ENCODE results near the gene PTRH1. TPM values are rescaled to one million over a fixed set of nuclear protein-coding genes. Genes with fewer than 3 reads are reported as not detected.

Gene PTRH1
- total RNA-seq, 1 experiment from 2014 or later = 21.8 TPM

- Histone ChIP-seq H3K36me3 (ENCODE audit: control insufficient read depth in 1 of 2, insufficient read depth in 2 of 2, low read length in 2 of 2) (no peaks in the 10 kb centered on the region), H3K4me2 (ENCODE audit: low read length) (no peak overlapping the region), H2AFZ (ENCODE audit: low read depth, low read length, poor library complexity, severe bottlenecking) (no peak overlapping the region), H3K9me3 (ENCODE audit: control insufficient read depth in 1 of 2, insufficient read depth in 1 of 2, low read depth in 1 of 2, low read length in 2 of 2) (no peaks in the 10 kb centered on the region), H3K79me2 (ENCODE audit: insufficient read depth, low read length) (no peaks in the 10 kb centered on the region), H3K27me3 (ENCODE audit: insufficient read depth, low read length) (no peaks in the 10 kb centered on the region; the same call in 1 of the 2 replicates), H3K27ac (ENCODE audit: low read depth, low read length) (no peak overlapping the region), H4K20me1 (ENCODE audit: insufficient read depth) (no peaks in the 10 kb centered on the region), H3K9me2 (ENCODE audit: insufficient read depth) (no peaks in the 10 kb centered on the region), H3K4me3 (replicated peaks in 1 of 2; ENCODE audit: low read depth in 1 of 2, low read length in 2 of 2) (no peak overlapping the region), H3K4me1 (ENCODE audit: control insufficient read depth in 1 of 2, insufficient read depth in 2 of 2, low read length in 2 of 2) (no peaks in the 10 kb centered on the region), H3K9ac (ENCODE audit: low read length) (no peak overlapping the region)
- ChIA-PET RAD21 (ENCODE audit: low non-redundant PET in 1 of 2, low total read pairs in 2 of 2, uncharacterized antibody in 2 of 2, unreplicated experiment in 2 of 2) (no interaction called here), CTCF (no interaction called here), POLR2A (no interaction called here)
- BruUV-seq (replicated peaks) = no TSS peak
- TF ChIP-seq CTCF (IDR thresholded peaks at IDR 0.05 in 2 of 3, conservative IDR thresholded peaks at IDR 0.05 in 1 of 3; ENCODE audit: borderline replicate concordance in 1 of 3, insufficient read depth in 1 of 3, low read depth in 2 of 3, low read length in 2 of 3) = no peak
- no peak for TF ChIP-seq CEBPB (IDR thresholded peaks at IDR 0.05; ENCODE audit: low read depth)
- TF ChIP-seq REST (IDR thresholded peaks at IDR 0.05; ENCODE audit: low read depth) = no peak
- no peak for TF ChIP-seq EZH2phosphoT487 (IDR thresholded peaks at IDR 0.05; ENCODE audit: borderline replicate concordance)
- TF ChIP-seq ZBTB33 (IDR thresholded peaks at IDR 0.05; ENCODE audit: extremely low read depth, insufficient replicate concordance, low read length) = no peak
- no peak for TF ChIP-seq FOSL1 (IDR thresholded peaks at IDR 0.05; ENCODE audit: low read depth)
- TF ChIP-seq ATF3 (IDR thresholded peaks at IDR 0.05) = no peak
- TF ChIP-seq CBX3 (IDR thresholded peaks at IDR 0.05; ENCODE audit: low read depth) = no peak
- TF ChIP-seq POLR2A (IDR thresholded peaks at IDR 0.05; ENCODE audit: borderline replicate concordance, extremely low read depth, insufficient read depth, insufficient read length) = no peak
- no peak for TF ChIP-seq ZFX (IDR thresholded peaks at IDR 0.05)
- no peak for TF ChIP-seq YY1 (IDR thresholded peaks at IDR 0.05; ENCODE audit: extremely low read depth, insufficient replicate concordance, low read depth, low read length)
- TF ChIP-seq TCF7L2 (IDR thresholded peaks at IDR 0.05; ENCODE audit: borderline replicate concordance, extremely low read depth, insufficient read depth, insufficient read length) = no peak
- TF ChIP-seq EGR1 (IDR thresholded peaks at IDR 0.05; ENCODE audit: low read depth) = no peak
- TF ChIP-seq POLR2AphosphoS5 (IDR thresholded peaks at IDR 0.05; ENCODE audit: low read depth, low read length) = no peak
- TF ChIP-seq SP1 (IDR thresholded peaks at IDR 0.05; ENCODE audit: low read depth) = no peak
- no peak for DNase-seq (ENCODE audit: low read depth, low spot score)
- intact Hi-C loops (cut with micrococcal nuclease) = no loop called here
- ATAC-seq = no peak
These were observed 46.1 kb upstream of the PTRH1 start for GRCh38 chr9:127761491-127761956.
